Astrocyte of the spinal cord (primary cell): ENCODE results near the gene ABCB6.
A peak's percentile ranks its signal among the peaks of the same experiment; 100 is the strongest.

Source experiments
- DNase-seq: peaks from one replicate; pipeline ENCODE4 v3.0.0; 2011; ENCODE audit warnings: low read depth, low spot score
- H3K4me3 ChIP-seq: 2 replicates; pipeline ENCODE4 v1.5.1; 2011; ENCODE audit warnings: low read depth, mild to moderate bottlenecking, low read length, moderate library complexity
- in situ Hi-C: cut with HindIII; loops from 2 replicates; pipeline ENCODE4 v1.10.0; 2017; ENCODE audit warnings: low sequenced_read_pairs
- TF ChIP-seq, protein P1 (sequence below): IDR thresholded peaks from 2 replicates; pipeline ENCODE4 v1.5.1; 2012; ENCODE audit warnings: low read depth, mild to moderate bottlenecking, low read length, inconsistent platforms

ABCB6 gene

DNA sequence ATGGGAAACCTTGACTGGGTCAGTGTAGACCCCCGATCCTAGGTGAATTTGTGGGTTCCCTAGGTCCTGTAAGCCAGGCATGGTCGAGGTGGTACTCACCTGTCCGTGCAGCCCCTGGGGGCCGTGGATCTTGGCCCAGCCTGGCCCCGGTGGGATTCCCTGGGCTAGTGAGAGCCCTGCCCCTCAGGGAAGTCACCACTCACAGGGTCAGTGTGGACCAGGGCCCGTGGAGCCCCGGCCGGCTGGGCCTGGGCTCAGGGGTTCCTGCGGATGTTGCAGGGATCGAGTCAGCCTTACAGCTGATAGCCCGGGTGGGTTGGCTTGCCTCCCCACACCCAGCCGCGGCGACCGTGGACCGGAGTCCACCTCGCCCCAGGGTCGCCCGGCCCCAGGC is 10.2 kb upstream of the ABCB6 start:
- no peak for DNase-seq
- TF ChIP-seq, protein P1, sequence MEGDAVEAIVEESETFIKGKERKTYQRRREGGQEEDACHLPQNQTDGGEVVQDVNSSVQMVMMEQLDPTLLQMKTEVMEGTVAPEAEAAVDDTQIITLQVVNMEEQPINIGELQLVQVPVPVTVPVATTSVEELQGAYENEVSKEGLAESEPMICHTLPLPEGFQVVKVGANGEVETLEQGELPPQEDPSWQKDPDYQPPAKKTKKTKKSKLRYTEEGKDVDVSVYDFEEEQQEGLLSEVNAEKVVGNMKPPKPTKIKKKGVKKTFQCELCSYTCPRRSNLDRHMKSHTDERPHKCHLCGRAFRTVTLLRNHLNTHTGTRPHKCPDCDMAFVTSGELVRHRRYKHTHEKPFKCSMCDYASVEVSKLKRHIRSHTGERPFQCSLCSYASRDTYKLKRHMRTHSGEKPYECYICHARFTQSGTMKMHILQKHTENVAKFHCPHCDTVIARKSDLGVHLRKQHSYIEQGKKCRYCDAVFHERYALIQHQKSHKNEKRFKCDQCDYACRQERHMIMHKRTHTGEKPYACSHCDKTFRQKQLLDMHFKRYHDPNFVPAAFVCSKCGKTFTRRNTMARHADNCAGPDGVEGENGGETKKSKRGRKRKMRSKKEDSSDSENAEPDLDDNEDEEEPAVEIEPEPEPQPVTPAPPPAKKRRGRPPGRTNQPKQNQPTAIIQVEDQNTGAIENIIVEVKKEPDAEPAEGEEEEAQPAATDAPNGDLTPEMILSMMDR, result no peak
- in situ Hi-C loops, result no loop called here
- H3K4me3 ChIP-seq, result peak overlapping the region; percentile 85

DNA sequence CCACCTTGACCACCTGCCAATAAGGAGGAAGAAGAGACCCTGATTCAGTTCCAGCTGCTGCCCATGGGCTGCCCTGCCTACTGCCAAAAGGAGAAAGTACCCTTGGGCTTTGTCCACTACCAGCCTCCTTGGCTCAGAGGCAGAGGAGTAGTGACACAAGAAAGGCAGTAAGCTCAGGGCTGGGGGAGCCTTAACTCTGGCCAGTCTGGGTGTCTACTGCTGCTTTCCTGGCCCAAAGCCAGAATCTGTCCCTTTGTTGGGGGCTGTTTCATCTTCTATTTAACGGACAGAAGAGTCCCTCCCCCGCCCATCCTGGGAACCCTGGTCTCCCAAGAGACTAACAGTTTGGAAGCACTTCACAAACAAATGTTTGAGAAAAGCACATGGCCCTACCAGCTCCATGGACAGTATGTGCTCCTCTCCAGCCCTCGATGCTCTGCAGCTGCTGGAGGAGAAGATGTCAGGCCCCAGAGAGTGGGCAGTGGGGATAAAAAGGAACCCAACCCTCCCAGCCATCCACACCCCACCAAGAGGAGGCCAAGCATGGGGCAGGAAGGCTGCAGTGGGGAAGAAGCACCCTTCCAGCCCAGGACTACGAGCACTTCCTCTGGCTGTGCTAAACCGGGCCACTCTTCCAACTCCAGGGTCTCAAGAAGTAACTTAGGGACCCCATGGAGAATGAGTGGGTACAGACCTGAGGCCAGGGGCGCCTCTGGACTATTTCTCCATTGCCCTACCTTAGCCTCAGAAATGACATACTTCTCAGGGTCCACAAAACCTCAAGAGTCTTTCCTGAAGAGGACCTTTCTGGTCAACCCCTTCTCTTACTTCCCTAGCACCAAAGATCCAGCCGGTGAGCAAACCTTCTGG is 9.5 kb upstream of the ABCB6 start:
- H3K4me3 ChIP-seq, result peak overlapping the region; percentile 85
- in situ Hi-C loops, result no loop called here
- DNase-seq, result no peak
- TF ChIP-seq, protein P1, result no peak

DNA sequence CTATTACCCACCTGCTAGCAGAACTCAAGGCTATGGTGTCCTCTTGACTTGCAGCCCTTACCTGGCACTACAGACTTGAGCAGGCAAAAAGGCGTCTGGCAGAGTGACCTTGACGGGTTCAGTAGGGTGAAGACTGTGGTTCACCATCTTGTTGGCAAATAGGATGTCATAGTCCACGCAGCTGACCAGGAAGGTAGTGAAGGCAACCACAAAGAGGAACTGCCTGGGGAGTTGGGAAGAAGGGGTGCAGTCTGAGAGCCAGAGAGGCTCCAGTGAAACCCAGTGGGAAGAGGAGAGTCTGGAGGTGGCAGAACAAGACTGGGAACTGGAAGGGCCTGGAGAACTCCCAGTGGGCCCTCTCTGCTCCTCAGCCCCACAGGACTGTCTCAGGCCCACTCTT is 6.6 kb upstream of the ABCB6 start:
- no peak for DNase-seq
- TF ChIP-seq, protein P1, result no peak
- in situ Hi-C loops, result no loop called here
- H3K4me3 ChIP-seq, result no peak overlapping the region

DNA sequence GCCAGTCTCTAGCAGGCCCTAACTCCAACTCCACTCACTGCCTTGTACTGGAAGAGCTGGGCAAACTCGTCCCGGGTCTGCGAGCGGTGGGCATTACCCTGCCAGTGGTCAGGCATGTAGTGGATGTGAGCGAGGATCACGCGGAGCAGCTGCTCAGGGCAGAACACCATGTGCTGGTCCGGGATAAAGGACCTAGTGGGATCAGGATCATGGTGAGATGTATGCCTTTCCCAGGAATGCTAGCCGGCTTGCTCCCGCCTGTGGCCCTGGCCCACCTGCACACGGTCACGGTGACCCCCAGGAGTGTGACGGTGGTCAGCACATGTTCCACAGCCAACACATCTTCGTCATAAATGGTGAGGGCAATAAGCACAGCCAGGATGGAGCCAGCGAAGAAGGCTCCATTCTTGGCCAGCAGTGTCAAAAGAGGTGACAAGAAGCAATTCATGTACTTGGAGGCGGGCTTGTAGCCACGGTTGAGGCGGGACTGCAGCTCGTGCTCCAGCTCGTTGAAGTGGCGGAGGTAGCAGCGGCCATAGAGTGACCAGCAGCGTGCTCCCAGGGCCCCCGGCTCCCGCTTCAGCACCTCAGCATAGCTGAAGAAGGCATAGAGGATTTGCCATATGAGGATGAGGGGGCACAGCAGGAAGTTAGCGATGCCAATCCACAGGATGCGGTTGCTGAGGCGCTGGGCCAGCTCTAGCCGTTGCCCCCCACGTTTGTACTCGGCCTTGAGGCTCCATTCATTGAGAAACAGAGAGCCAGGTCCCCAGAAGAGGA is 5.3 kb upstream of the ABCB6 start:
- no peak overlapping the region for H3K4me3 ChIP-seq
- TF ChIP-seq, protein P1, result no peak
- in situ Hi-C loops, result no loop called here
- no peak for DNase-seq

DNA sequence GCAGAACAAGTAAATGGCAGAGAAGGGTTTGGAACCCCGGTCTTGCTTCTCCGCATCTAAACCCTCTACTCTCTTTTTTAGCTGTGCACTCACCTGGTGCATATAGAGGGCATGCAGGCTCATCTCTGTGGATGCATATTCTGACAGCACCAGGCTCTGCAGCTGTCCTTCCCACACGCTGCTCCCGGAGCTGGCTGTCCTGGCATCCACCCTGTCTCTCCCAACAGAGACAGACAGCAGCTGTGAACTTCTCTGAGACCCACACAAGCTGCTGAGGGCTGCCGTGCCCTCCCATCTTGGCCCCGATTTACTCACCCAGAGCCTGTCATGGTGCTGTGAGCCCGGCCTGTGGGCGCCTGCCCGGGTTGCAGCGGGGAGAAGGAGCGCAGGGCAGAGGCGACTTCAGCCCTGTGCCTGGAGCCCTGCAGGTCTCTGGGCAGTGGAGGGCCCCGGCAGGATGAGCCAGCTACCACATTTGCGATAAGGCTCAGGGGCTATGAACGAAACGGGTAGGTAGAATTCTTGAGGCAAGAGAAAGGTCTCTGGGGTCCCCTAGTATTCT is 3.3 kb upstream of the ABCB6 start:
- no peak for DNase-seq
- TF ChIP-seq, protein P1, result no peak
- no peak overlapping the region for H3K4me3 ChIP-seq
- in situ Hi-C loops, result no loop called here

DNA sequence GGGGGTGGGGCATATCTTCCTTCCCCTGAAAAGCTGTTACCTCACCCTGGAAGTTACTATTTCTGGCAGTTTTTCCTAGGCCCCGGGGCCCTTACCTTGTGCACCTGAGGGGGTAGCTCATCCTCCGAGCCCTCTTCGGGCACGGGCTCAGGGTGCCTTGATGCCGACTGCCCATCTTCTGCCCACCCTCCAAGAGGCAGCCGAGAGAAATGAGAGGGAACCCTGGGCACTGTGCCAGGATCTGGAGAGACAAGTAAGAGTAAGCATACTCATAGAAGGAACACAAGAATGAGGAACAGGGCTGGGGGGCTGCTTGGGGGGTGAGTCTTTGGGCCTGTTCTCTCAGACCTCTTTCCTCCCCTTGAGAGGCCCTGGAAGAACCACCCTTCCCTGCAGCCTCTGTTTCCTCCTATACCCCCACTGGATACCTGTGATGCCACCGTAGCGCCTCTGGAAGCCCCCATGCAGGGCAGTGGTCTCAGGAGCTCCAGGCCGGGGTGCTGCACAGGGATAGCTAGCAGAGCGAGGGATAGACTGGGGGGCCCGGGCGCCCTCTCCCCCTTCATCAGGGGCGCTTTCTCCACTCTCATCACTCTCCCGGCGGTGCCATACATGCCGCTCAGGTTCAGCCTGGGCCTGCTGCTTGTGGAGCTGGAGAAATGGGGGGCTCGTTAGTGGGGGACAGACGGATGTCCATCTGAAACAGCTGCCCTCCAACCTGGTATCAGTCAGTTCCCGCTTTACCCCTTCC is 2.1 kb upstream of the ABCB6 start:
- DNase-seq, result no peak
- no peak overlapping the region for H3K4me3 ChIP-seq
- in situ Hi-C loops, result no loop called here
- TF ChIP-seq, protein P1, result no peak
